ENCODE data around the gene NSMCE1.

The NSMCE1 gene

DNA sequence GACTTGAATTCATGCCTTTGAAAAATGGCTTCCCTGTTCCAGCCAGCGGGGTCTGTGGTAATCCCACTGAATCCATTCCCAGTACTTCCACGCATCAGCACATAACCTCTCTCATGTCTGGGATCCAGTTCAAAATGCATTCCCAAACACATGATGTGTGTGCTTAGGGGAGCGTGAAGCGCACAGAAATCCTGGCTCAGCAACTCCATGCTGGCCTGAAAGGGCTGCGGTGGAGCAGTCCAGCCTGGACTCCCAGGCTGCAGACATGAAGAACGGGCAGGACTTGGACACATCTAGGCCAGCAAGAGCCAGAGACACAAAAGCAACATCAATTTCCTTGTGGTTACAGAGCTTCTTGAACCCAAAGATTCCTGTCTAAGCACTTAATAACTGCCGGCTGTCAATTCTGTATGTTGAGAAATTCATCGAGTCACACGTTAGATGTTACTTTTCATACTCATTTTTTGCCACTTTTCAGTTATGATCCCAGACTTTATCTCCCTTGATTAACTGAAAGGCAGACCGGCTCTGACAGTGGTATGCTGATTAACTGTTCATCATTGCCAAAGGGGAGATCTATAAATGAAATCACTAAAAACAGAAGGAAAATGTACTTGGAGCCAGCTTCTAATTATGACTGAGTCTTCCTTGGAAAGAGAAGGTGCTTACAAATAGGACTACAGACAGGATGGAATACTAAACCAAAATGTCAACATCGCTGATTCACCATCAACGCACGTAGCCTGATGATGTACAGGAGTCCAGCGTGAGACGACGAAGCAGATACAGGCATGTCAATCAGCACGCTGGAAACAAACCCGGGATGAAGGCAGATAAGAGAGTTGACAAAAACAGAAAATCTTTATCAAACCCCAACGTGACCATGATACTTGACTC, 23.0 kb downstream of the NSMCE1 start:
- peak in 1 of 2 donors; percentile 61 for DNase-seq (ENCODE audit: low read depth in 1 of 2, low spot score in 1 of 2)

DNA sequence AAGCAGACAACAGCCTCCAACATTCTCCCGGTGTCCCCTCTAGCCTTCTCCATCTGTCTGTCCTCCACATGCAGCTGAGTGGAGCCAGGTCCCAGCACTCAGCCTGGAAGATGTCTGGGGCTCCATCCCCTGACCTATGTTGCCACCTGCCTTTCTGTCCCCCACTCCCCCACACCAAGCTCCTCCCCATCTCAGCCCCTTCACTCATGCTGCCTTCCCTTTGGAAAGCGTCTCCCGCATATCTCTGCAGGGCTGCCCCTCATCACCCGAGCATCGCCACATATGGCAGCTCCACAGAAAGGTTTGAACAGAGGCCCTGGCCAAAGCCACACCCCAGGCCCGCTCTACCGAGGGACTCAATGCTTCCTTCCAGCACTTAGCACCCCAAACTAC, 24.2 kb downstream of the NSMCE1 start:
- no peak for DNase-seq (ENCODE audit: low read depth in 1 of 2, low spot score in 1 of 2)

GRCh38 chr16:27243725-27244362, 24.7 kb downstream of the NSMCE1 start:
- DNase-seq (ENCODE audit: low read depth in 1 of 2, low spot score in 1 of 2), result no peak

GRCh38 chr16:27242868-27243590, 25.5 kb downstream of the NSMCE1 start:
- no peak for DNase-seq (ENCODE audit: low read depth in 1 of 2, low spot score in 1 of 2)

- DNase-seq (ENCODE audit: low read depth in 1 of 2, low spot score in 1 of 2), result no peak
These were observed 26.2 kb downstream of the NSMCE1 start for GRCh38 chr16:27242398-27242797.

- DNase-seq (ENCODE audit: low read depth in 1 of 2, low spot score in 1 of 2), result no peak
These were observed 26.9 kb downstream of the NSMCE1 start for GRCh38 chr16:27241658-27242057.

DNA sequence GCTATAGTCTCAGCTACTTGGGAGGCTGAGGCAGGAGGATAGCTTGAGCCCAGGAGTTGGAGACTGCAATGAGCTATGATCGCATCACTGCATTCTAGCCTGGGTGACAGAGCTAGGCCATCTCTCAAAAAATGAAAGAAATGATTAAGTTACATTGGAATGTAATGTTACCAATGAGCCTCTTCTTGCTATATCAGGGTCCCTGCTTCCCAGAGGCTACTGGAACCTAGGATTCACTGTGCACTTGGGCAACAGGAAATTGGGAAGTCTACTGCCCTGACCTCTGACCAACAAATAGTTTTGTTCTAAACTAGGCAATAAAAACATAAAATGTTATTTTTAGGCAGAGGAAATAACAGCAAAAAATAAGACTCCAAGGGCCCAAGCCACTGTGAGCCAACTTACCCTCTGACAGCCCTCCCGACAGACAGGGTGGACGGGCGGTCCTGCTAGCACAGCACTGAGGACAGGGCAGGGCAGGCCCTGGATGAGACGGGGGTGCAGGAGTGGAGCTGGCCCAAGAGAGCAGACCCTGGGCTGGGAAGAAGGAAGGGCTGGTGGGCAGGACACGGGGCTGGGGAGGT, 27.5 kb downstream of the NSMCE1 start:
- no peak for DNase-seq (ENCODE audit: low read depth in 1 of 2, low spot score in 1 of 2)

DNA sequence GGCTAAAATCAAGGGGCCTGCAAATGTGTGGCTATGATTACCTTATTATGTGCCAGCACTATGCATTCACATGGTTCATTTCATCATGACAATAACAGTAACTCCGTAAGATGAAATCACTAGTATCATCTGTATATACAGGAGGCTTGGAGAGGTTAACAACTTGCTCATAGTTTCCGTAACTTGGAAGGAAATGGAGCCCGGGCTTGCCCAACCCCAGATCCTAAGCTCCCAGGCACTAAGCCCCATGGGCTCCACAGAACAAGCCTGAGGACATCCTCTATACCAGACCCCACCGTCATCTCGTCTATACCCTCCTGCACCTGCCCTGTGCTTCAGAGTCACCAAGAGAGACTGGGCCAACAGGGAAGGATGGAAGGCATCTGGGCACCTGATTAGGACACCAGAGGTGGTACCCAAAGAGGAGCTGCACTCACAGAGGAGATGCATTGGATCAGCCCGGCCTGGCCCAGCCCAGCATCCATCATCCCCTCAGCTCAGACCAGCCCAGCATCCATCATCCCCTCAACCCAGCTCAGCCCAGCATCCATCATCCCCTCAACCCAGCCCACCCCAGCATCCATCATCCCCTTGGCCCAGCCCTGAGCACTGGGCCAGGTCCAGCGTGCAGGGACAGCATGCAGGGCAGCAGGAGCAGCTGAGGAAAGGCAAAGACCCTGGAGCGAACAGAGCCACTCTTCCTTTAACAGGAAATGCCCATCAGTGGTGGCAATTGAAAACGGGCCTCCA, 28.5 kb downstream of the NSMCE1 start:
- no peak for DNase-seq (ENCODE audit: low read depth in 1 of 2, low spot score in 1 of 2)

DNA sequence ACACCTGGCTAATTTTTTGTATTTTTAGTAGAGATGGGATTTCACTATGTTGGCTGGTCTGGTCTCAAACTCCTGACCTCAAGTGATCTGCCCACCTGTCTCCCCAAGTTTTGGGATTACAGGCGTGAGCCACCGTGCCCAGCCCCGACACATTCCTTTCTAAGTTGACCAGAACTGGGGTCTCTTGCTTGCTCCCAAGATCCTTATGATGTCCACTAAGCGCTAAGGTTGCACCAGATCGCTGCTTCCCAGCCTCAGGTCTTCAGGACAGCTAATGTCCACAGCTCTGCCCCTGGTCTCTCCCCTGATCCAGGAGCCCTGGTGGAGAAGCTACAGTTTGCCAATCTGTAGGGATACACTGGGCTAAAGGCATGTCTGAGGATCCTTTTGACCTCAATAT, 29.5 kb downstream of the NSMCE1 start:
- DNase-seq (ENCODE audit: low read depth in 1 of 2, low spot score in 1 of 2), result no peak

DNA sequence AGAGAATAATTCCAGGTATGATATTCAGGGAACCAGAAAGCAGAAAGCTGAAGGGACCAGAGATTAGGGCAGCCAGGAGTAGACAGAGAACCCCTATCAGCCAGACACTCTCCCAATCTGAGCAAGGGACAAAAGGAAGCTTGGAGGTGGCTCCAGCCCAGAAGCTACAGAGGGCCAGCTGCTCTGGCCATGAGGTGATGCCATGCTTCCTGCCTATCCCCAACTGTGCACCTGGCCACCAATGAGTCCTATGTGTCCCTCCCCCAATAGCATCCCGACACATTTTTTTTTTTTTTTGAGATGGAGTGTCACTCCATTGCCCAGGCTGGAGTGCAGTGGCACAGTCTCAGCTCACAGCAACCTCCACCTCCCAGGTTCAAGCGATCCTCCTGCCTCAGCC, 30.0 kb downstream of the NSMCE1 start:
- no peak for DNase-seq (ENCODE audit: low read depth in 1 of 2, low spot score in 1 of 2)

GRCh38 chr16:27238016-27238587, 30.5 kb downstream of the NSMCE1 start:
- no peak for DNase-seq (ENCODE audit: low read depth in 1 of 2, low spot score in 1 of 2)

GRCh38 chr16:27237219-27238015, 31.2 kb downstream of the NSMCE1 start:
- DNase-seq (ENCODE audit: low read depth in 1 of 2, low spot score in 1 of 2), result peak; percentile 63 to 87

GRCh38 chr16:27236635-27237218, 31.8 kb downstream of the NSMCE1 start:
- DNase-seq (ENCODE audit: low read depth in 1 of 2, low spot score in 1 of 2), result no peak

- no peak for DNase-seq (ENCODE audit: low read depth in 1 of 2, low spot score in 1 of 2)
These were observed 32.7 kb downstream of the NSMCE1 start for GRCh38 chr16:27235938-27236245.

GRCh38 chr16:27235055-27235937, 33.3 kb downstream of the NSMCE1 start:
- DNase-seq (ENCODE audit: low read depth in 1 of 2, low spot score in 1 of 2), result peak; percentile 43 to 70

- no peak for DNase-seq (ENCODE audit: low read depth in 1 of 2, low spot score in 1 of 2)
These were observed 34.0 kb downstream of the NSMCE1 start for GRCh38 chr16:27234603-27235002.

- no peak for DNase-seq (ENCODE audit: low read depth in 1 of 2, low spot score in 1 of 2)
These were observed 34.4 kb downstream of the NSMCE1 start for GRCh38 chr16:27234171-27234570.

DNA sequence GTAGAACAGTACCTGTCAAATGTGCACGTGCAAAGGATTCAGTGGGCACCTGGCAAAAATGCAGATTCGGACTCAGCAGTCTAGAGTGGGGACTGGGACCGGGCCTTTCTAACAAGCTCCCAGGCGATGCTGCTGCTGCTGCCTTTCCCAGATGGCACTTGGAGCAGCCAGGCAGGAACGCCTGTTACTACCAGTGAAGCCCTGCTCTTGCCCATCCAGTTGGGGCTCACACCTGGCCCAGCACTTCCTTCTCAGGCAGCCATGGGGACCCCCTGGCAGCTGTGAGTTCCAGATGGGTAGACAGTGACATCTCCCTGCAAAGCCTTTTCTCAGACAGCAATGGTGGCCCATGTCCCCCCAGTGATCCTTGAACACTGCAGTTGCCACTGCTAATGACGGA, 34.8 kb downstream of the NSMCE1 start:
- no peak for DNase-seq (ENCODE audit: low read depth in 1 of 2, low spot score in 1 of 2)
